H9 (cell line): ENCODE data around the gene ZNF428. TPM values are rescaled to one million over a fixed set of nuclear protein-coding genes. Genes with fewer than 3 reads are reported as not detected.

Experiments used
- DNase-seq: peaks from one replicate; pipeline ENCODE4 v3.0.0-alpha.2; 2017
- H2AFZ ChIP-seq: one replicate; pipeline ENCODE4 v1.6.1; 2013; ENCODE audit warnings: mild to moderate bottlenecking, low read length, control low read depth, moderate library complexity
- H2AK5ac ChIP-seq: 2 replicates; pipeline ENCODE4 v1.6.1; 2013; ENCODE audit warnings: low read length, control low read depth, mixed read lengths; ENCODE audit not compliant: insufficient read length
- H2BK120ac ChIP-seq: one replicate; pipeline ENCODE4 v1.6.1; 2013; ENCODE audit warnings: low read depth, mild to moderate bottlenecking, low read length, control low read depth, inconsistent platforms; ENCODE audit not compliant: poor library complexity, severe bottlenecking
- H2BK12ac ChIP-seq: 2 replicates; pipeline ENCODE4 v1.6.1; 2013; ENCODE audit warnings: low read length, control low read depth, mixed read lengths, low read depth; ENCODE audit not compliant: insufficient read length
- H2BK15ac ChIP-seq: 2 replicates; pipeline ENCODE4 v1.6.1; 2013; ENCODE audit warnings: low read depth, low read length, control low read depth
- H2BK20ac ChIP-seq: one replicate; pipeline ENCODE4 v1.6.1; 2013; ENCODE audit warnings: low read depth, mild to moderate bottlenecking, low read length, control low read depth, inconsistent platforms; ENCODE audit not compliant: poor library complexity, severe bottlenecking
- H2BK5ac ChIP-seq: 2 replicates; pipeline ENCODE4 v1.6.1; 2013; ENCODE audit warnings: low read length, control low read depth, mixed read lengths; ENCODE audit not compliant: insufficient read length
- H3K14ac ChIP-seq: 2 replicates; pipeline ENCODE4 v1.6.1; 2013; ENCODE audit warnings: low read length, control low read depth; ENCODE audit not compliant: insufficient read depth
- H3K18ac ChIP-seq: 2 replicates; pipeline ENCODE4 v1.6.1; 2013; ENCODE audit warnings: low read depth, mild to moderate bottlenecking, mixed read lengths, low read length, control low read depth; ENCODE audit not compliant: insufficient read length
- H3K23ac ChIP-seq: 2 replicates; pipeline ENCODE4 v1.6.1; 2013; ENCODE audit warnings: low read length, control low read depth, mixed read lengths, low read depth; ENCODE audit not compliant: insufficient read length
- H3K23me2 ChIP-seq: 2 replicates; pipeline ENCODE4 v1.6.1; 2013; ENCODE audit warnings: low read depth, mild to moderate bottlenecking, mixed read lengths, low read length, control low read depth; ENCODE audit not compliant: insufficient read length, poor library complexity, severe bottlenecking
- H3K27ac ChIP-seq: 2 replicates; pipeline ENCODE4 v1.5.1; 2013; ENCODE audit warnings: low read length, control low read depth, mixed read lengths, low read depth; ENCODE audit not compliant: insufficient read length
- H3K27me3 ChIP-seq: 2 replicates; pipeline ENCODE4 v1.6.1; 2013; ENCODE audit warnings: low read length, control low read depth, inconsistent platforms; ENCODE audit not compliant: insufficient read depth
- H3K4ac ChIP-seq: 2 replicates; pipeline ENCODE4 v1.6.1; 2013; ENCODE audit warnings: low read depth, mild to moderate bottlenecking, control low read depth, inconsistent platforms, low read length, moderate library complexity
- H3K4me1 ChIP-seq: 2 replicates; pipeline ENCODE4 v1.6.1; 2013; ENCODE audit warnings: low read length, control low read depth, inconsistent platforms; ENCODE audit not compliant: insufficient read depth
- H3K4me2 ChIP-seq: 2 replicates; pipeline ENCODE4 v1.6.1; 2013; ENCODE audit warnings: low read length, control low read depth, mixed read lengths; ENCODE audit not compliant: insufficient read length, insufficient read depth
- H3K56ac ChIP-seq: 2 replicates; pipeline ENCODE4 v1.6.1; 2013; ENCODE audit warnings: low read depth, mild to moderate bottlenecking, mixed read lengths, low read length, control low read depth; ENCODE audit not compliant: insufficient read length
- H3K79me1 ChIP-seq: 2 replicates; pipeline ENCODE4 v1.6.1; 2013; ENCODE audit warnings: low read depth, mild to moderate bottlenecking, moderate library complexity, low read length, control low read depth, inconsistent platforms; ENCODE audit not compliant: insufficient read depth, poor library complexity, severe bottlenecking
- H3K79me2 ChIP-seq: 2 replicates; pipeline ENCODE4 v1.6.1; 2013; ENCODE audit warnings: low read length, control low read depth, inconsistent platforms; ENCODE audit not compliant: insufficient read depth
- H3K9ac ChIP-seq: 2 replicates; pipeline ENCODE4 v1.6.1; 2013; ENCODE audit warnings: low read length, control low read depth, mixed read lengths; ENCODE audit not compliant: insufficient read length; ENCODE audit errors: extremely low read depth
- H3K9me3 ChIP-seq: one replicate; pipeline ENCODE4 v1.6.1; 2013; ENCODE audit warnings: low read depth, low read length, inconsistent platforms; ENCODE audit not compliant: control insufficient read depth
- H3T11ph ChIP-seq: one replicate; pipeline ENCODE4 v1.6.1; 2013; ENCODE audit warnings: mild to moderate bottlenecking, low read length, control low read depth, inconsistent platforms
- H4K20me1 ChIP-seq: one replicate; pipeline ENCODE4 v1.6.1; 2013; ENCODE audit not compliant: control insufficient read depth, insufficient read length, insufficient read depth
- H4K5ac ChIP-seq: 2 replicates; pipeline ENCODE4 v1.6.1; 2013; ENCODE audit warnings: low read depth, mild to moderate bottlenecking, mixed read lengths, low read length, control low read depth; ENCODE audit not compliant: insufficient read length
- H4K8ac ChIP-seq: replicated peaks from 2 replicates; pipeline ENCODE4 v1.6.1; 2013; ENCODE audit warnings: low read length, control low read depth, mixed read lengths, low read depth; ENCODE audit not compliant: insufficient read length
- H4K91ac ChIP-seq: 2 replicates; pipeline ENCODE4 v1.6.1; 2013; ENCODE audit warnings: low read depth, mild to moderate bottlenecking, moderate library complexity, mixed read lengths, low read length, control low read depth; ENCODE audit not compliant: insufficient read length
- H3K27ac Mint-ChIP-seq, 3 experiments: 2 replicates in 2 of 3; 3 replicates in 1 of 3; pipeline ENCODE4 v1.8.0; 2020 to 2021; ENCODE audit warnings: mixed read lengths in 3 of 3, mild to moderate bottlenecking in 1 of 3, moderate library complexity in 1 of 3
- H3K27me3 Mint-ChIP-seq: 2 replicates; pipeline ENCODE4 v1.8.0; 2021; ENCODE audit warnings: low read depth, mild to moderate bottlenecking, moderate library complexity, mixed read lengths
- H3K36me3 Mint-ChIP-seq, 3 experiments: 2 replicates in 2 of 3; 3 replicates in 1 of 3; pipeline ENCODE4 v1.8.0; 2020 to 2021; ENCODE audit warnings: low read depth in 3 of 3, mixed read lengths in 3 of 3; ENCODE audit not compliant: insufficient read depth in 1 of 3
- H3K4me1 Mint-ChIP-seq, 2 experiments: 2 replicates each; pipeline ENCODE4 v1.8.0; 2020; ENCODE audit warnings: mixed read lengths in 2 of 2
- H3K4me3 Mint-ChIP-seq, 2 experiments: 2 replicates in 1 of 2; 3 replicates in 1 of 2; pipeline ENCODE4 v1.8.0; 2020 to 2021; ENCODE audit warnings: mild to moderate bottlenecking in 2 of 2, mixed read lengths in 2 of 2, moderate library complexity in 1 of 2
- H3K9me3 Mint-ChIP-seq, 2 experiments: 2 replicates in 1 of 2; 3 replicates in 1 of 2; pipeline ENCODE4 v1.8.0; 2020; ENCODE audit warnings: mild to moderate bottlenecking in 2 of 2, mixed read lengths in 2 of 2, moderate library complexity in 1 of 2
- CTCF ChIP-seq: fragments of 200-600 bp; sonication (generic); conservative IDR thresholded peaks from 3 replicates; pipeline ENCODE4 v1.8.0; 2021; ENCODE audit warnings: antibody characterized with exemption, mild to moderate bottlenecking
- WGBS: extraction: QIAGEN DNeasy Blood & Tissue Kit; methylation state at CpG from one replicate; pipeline ENCODE4 v1.1.7; 2013; ENCODE audit warnings: missing lambda C conversion rate, low lambda C conversion rate, mixed read lengths; ENCODE audit not compliant: insufficient read length; ENCODE audit errors: extremely low coverage; 5-methylcytosine and 5-hydroxymethylcytosine counted together
- total RNA-seq: library from RNA; stranded (reverse); gene quantifications from 2 replicates; pipeline ENCODE4 v1.2.1, GENCODE V29; 2021

The ZNF428 gene
- total RNA-seq, 1 experiment from 2014 or later: 30.3 TPM

- H3K9ac ChIP-seq: no peak overlapping the region
- H3K27ac ChIP-seq: no peak overlapping the region
- no peak overlapping the region for H3K4ac ChIP-seq
- H4K91ac ChIP-seq: no peak overlapping the region
- H2BK120ac ChIP-seq: no peak overlapping the region
- H3K18ac ChIP-seq: no peak overlapping the region
- no peaks in the 10 kb centered on the region for H3K4me1 Mint-ChIP-seq
- no peaks in the 10 kb centered on the region for H3K9me3 ChIP-seq
- TF ChIP-seq CTCF: no peak
- no peak overlapping the region for H3K56ac ChIP-seq
- H2BK15ac ChIP-seq: no peak overlapping the region
- no peak overlapping the region for H4K5ac ChIP-seq
- no peak overlapping the region for H3K4me2 ChIP-seq
- H3K23ac ChIP-seq: no peak overlapping the region
- no peak for DNase-seq
- H2BK5ac ChIP-seq: no peak overlapping the region
- no peak overlapping the region for H2BK20ac ChIP-seq
- no peak overlapping the region for H2AK5ac ChIP-seq
- H3K9me3 Mint-ChIP-seq: no peaks in the 10 kb centered on the region
- no peak overlapping the region for H2AFZ ChIP-seq
- no peaks in the 10 kb centered on the region for H3K23me2 ChIP-seq
- H3K14ac ChIP-seq: no peak overlapping the region
- no peak overlapping the region for H3T11ph ChIP-seq
- no peaks in the 10 kb centered on the region for H3K4me1 ChIP-seq
- no peak overlapping the region for H2BK12ac ChIP-seq
- peak overlapping the region in 2 of 3 experiments; percentile 5 to 74; a peak in 4 of 7 replicates for H3K27ac Mint-ChIP-seq
- no peaks in the 10 kb centered on the region for H3K79me1 ChIP-seq
- no peak overlapping the region for H3K4me3 Mint-ChIP-seq
- H4K20me1 ChIP-seq: no peaks in the 10 kb centered on the region
- H3K27me3 Mint-ChIP-seq: no peaks in the 10 kb centered on the region; the same call in 1 of the 2 replicates
- peaks cover 6 to 35% (median 23%) of the 10 kb centered on the region in 3 experiments; a peak in 6 of 7 replicates for H3K36me3 Mint-ChIP-seq
- no peaks in the 10 kb centered on the region for H3K27me3 ChIP-seq
- no CpG with 5 or more reads among the region's 12 CpGs for WGBS
- no peaks in the 10 kb centered on the region for H3K79me2 ChIP-seq
- no peak overlapping the region for H4K8ac ChIP-seq
These were observed 58.1 kb downstream of the ZNF428 start for GRCh38 chr19:43561139-43561970.
